ENCODE measurements around the gene CNTN5.

Gene CNTN5

DNA sequence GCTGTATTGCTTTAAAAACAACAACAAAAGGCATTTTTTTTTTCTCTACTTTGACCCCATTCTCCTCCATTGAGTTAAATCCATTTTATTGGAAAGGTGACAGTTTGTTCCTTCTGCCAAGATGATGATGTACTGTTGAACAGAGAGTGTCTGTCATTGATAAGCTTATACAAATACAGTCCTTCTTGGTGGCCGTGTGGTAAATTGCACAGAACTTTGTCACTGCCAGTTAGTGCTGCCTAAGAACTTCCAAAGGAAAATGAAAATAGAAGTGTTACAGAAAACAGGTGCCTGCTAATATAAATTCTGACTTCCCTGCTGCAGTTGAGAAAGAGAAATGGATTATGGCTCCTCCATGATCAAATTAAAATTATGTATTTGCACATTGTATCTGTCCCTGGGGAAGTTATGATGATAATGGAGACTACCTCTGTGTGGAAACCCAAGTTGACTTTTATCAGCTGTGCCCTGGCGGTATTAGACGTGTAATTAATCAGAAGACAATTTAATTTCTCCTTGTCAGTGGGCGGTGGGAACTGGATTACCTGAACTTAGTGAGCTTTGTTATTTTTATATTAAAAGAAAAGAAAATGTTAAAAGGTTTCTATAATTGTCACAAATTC lies 546.7 kb downstream of the CNTN5 start:
- Mint-ChIP-seq H3K36me3 (ENCODE audit: low read depth) (no peaks in the 10 kb centered on the region), H3K27me3 (ENCODE audit: low read depth) (no peaks in the 10 kb centered on the region), H3K27ac (no peak overlapping the region), H3K4me1 (ENCODE audit: low read depth) (no peaks in the 10 kb centered on the region), H3K4me3 (no peak overlapping the region), H3K9me3 (no peaks in the 10 kb centered on the region)

DNA sequence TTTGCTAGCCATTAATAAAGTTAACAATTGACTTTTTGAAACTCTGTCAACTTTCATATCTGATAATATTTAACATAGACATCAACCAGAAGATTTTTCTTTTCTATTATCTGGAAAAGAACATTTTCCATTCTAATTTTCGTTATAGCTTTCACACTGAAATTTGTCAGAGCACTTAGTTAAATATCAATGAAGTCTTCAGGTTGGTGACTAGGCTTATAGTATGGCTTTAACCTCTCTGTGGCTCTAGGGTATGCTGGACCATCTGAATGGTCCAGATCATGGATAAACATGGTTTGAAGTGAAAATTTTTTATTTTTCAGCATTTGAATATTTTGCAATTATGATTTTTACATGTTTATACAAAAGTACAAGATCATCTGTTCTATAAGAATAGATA lies 548.1 kb downstream of the CNTN5 start:
- no peaks in the 10 kb centered on the region for H3K4me1 Mint-ChIP-seq (ENCODE audit: low read depth)
- no peaks in the 10 kb centered on the region for H3K27me3 Mint-ChIP-seq (ENCODE audit: low read depth)
- no peaks in the 10 kb centered on the region for H3K36me3 Mint-ChIP-seq (ENCODE audit: low read depth)

GRCh38 chr11:99571094-99571493 lies 550.3 kb downstream of the CNTN5 start:
- Mint-ChIP-seq H3K27ac (no peak overlapping the region), H3K4me3 (no peak overlapping the region), H3K4me1 (ENCODE audit: low read depth) (no peaks in the 10 kb centered on the region), H3K36me3 (ENCODE audit: low read depth) (no peaks in the 10 kb centered on the region), H3K9me3 (peaks cover 14% of the 10 kb centered on the region), H3K27me3 (ENCODE audit: low read depth) (no peaks in the 10 kb centered on the region)

More for the DNA sequence above, 548.1 kb downstream of the CNTN5 start:
- Mint-ChIP-seq H3K27ac (no peak overlapping the region), H3K9me3 (no peaks in the 10 kb centered on the region), H3K4me3 (no peak overlapping the region)

GRCh38 chr11:99584830-99585229 lies 564.1 kb downstream of the CNTN5 start:
- Mint-ChIP-seq H3K9me3 (peaks cover 14% of the 10 kb centered on the region), H3K4me3 (no peak overlapping the region), H3K4me1 (ENCODE audit: low read depth) (no peaks in the 10 kb centered on the region), H3K27ac (no peak overlapping the region), H3K36me3 (ENCODE audit: low read depth) (no peaks in the 10 kb centered on the region), H3K27me3 (ENCODE audit: low read depth) (no peaks in the 10 kb centered on the region)

DNA sequence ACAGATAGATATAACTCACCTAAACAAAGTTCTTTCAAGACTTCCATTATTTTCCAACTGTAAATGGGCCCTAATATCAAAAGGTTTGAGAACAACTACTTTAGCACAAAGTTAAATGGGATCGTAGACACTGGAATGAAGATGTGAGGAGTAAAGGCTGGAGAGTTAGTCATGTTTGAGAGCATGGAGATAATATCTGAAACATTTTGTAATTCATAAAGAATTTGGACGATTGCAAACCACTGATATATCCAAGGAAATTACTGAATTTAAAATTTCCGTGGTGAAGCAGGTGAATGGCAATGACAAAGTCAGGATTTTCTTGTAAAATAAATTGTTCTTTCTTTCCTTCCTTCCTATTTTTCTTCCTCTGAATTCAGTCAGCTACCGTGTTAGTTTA lies 564.9 kb downstream of the CNTN5 start:
- no peak overlapping the region for H3K4me3 Mint-ChIP-seq
- no peak overlapping the region for H3K27ac Mint-ChIP-seq
- H3K27me3 Mint-ChIP-seq (ENCODE audit: low read depth): no peaks in the 10 kb centered on the region
- H3K4me1 Mint-ChIP-seq (ENCODE audit: low read depth): no peaks in the 10 kb centered on the region
- H3K36me3 Mint-ChIP-seq (ENCODE audit: low read depth): no peaks in the 10 kb centered on the region
- H3K9me3 Mint-ChIP-seq: peaks cover 10% of the 10 kb centered on the region

GRCh38 chr11:99589771-99590170 lies 569.0 kb downstream of the CNTN5 start:
- peaks cover 5% of the 10 kb centered on the region for H3K9me3 Mint-ChIP-seq
- H3K27ac Mint-ChIP-seq: no peak overlapping the region
- no peaks in the 10 kb centered on the region for H3K27me3 Mint-ChIP-seq (ENCODE audit: low read depth)
- no peaks in the 10 kb centered on the region for H3K4me1 Mint-ChIP-seq (ENCODE audit: low read depth)
- H3K4me3 Mint-ChIP-seq: no peak overlapping the region
- H3K36me3 Mint-ChIP-seq (ENCODE audit: low read depth): no peaks in the 10 kb centered on the region

GRCh38 chr11:99592266-99592665 lies 571.5 kb downstream of the CNTN5 start:
- H3K36me3 Mint-ChIP-seq (ENCODE audit: low read depth): no peaks in the 10 kb centered on the region
- H3K27ac Mint-ChIP-seq: no peak overlapping the region
- H3K9me3 Mint-ChIP-seq: peaks cover 4% of the 10 kb centered on the region
- no peak overlapping the region for H3K4me3 Mint-ChIP-seq
- H3K4me1 Mint-ChIP-seq (ENCODE audit: low read depth): no peaks in the 10 kb centered on the region
- no peaks in the 10 kb centered on the region for H3K27me3 Mint-ChIP-seq (ENCODE audit: low read depth)

DNA sequence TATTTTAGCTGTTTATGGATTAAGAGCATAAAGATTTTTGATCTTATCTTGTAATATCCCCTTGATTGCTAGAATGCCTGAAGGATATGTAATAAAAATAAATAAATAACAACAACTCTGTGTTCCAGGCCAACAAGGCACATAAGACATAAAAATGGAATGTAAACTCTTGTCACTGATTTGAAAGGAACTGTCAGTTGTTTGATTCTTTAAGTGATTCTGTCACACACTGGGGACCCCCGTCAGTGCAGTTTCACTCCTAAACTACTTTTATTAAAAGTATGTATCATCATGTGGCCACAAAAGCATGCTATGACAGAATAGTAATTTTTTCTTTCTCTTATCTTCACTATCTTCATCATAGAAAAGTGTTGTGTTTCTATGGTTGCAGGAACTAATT lies 572.4 kb downstream of the CNTN5 start:
- no peak overlapping the region for H3K4me3 Mint-ChIP-seq
- peaks cover 4% of the 10 kb centered on the region for H3K9me3 Mint-ChIP-seq
- no peaks in the 10 kb centered on the region for H3K4me1 Mint-ChIP-seq (ENCODE audit: low read depth)
- no peak overlapping the region for H3K27ac Mint-ChIP-seq
- H3K27me3 Mint-ChIP-seq (ENCODE audit: low read depth): no peaks in the 10 kb centered on the region
- H3K36me3 Mint-ChIP-seq (ENCODE audit: low read depth): no peaks in the 10 kb centered on the region

GRCh38 chr11:99601179-99601578 lies 580.4 kb downstream of the CNTN5 start:
- Mint-ChIP-seq H3K27ac (no peak overlapping the region), H3K4me3 (no peak overlapping the region), H3K9me3 (peaks cover 7% of the 10 kb centered on the region), H3K27me3 (ENCODE audit: low read depth) (no peaks in the 10 kb centered on the region), H3K4me1 (ENCODE audit: low read depth) (no peaks in the 10 kb centered on the region), H3K36me3 (ENCODE audit: low read depth) (no peaks in the 10 kb centered on the region)

DNA sequence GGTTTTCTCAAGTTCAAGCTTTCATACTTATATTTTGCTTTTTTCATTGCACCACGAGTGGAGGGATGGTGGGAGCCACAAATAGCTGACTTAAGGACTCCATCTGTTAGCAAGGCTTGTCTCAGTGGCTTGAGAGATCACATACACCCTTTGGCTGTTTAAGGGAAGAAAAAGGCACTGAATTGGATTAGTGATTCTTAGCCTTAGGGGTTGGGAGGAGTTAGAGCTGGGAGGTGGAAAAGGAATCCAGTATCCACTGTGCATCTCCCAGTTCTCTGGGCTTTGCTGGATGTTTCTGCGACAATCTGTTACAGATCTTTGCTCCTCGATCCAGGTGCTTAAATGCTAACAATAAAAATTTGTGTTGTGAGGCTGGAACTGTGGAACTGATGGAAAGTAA lies 593.6 kb downstream of the CNTN5 start:
- H3K36me3 Mint-ChIP-seq (ENCODE audit: low read depth): no peaks in the 10 kb centered on the region
- H3K27ac Mint-ChIP-seq: no peak overlapping the region
- H3K27me3 Mint-ChIP-seq (ENCODE audit: low read depth): no peaks in the 10 kb centered on the region
- H3K4me3 Mint-ChIP-seq: no peak overlapping the region
- H3K4me1 Mint-ChIP-seq (ENCODE audit: low read depth): no peaks in the 10 kb centered on the region
- H3K9me3 Mint-ChIP-seq: peaks cover 10% of the 10 kb centered on the region

DNA sequence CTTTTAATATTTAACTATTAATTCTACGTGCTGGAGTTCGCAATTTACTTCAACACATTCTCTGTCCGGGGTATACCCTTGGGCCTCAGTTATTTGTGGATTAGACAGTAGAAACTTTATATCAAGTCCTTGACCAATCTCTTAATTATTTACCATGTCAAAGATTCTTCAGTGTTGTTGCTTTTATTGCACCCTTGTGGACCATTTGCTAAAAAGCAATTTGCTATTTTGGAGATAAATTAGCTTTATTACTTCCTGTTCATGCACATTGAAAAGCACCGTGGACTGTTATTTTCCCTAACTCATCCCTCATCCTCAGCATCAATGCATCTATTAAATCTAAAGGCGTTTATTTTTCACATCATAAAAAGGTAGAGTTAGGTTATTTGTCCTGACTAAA lies 609.9 kb downstream of the CNTN5 start:
- no peak overlapping the region for H3K4me3 Mint-ChIP-seq
- no peaks in the 10 kb centered on the region for H3K27me3 Mint-ChIP-seq (ENCODE audit: low read depth)
- no peak overlapping the region for H3K27ac Mint-ChIP-seq
- no peaks in the 10 kb centered on the region for H3K4me1 Mint-ChIP-seq (ENCODE audit: low read depth)
- H3K36me3 Mint-ChIP-seq (ENCODE audit: low read depth): no peaks in the 10 kb centered on the region
- peaks cover 15% of the 10 kb centered on the region for H3K9me3 Mint-ChIP-seq

DNA sequence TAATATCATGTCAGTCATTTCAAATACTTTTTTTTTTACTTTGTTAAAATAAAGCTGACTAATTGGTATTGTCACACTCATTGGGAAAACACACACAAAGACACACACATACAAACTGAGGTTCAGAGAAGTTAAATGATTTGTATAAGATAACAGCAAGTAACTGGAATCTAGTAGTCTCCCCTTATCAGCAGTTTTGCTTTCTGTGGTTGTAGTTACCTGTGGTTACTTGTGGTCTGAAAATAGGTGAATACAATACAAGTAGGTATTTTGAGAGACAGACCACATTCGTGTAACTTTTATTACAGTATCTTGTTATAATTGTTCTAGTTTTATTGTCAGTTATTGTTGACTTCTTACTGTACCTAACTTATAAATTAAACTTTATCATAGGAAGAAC lies 610.9 kb downstream of the CNTN5 start:
- Mint-ChIP-seq H3K27me3 (ENCODE audit: low read depth) (no peaks in the 10 kb centered on the region), H3K36me3 (ENCODE audit: low read depth) (no peaks in the 10 kb centered on the region), H3K9me3 (peaks cover 18% of the 10 kb centered on the region), H3K27ac (no peak overlapping the region), H3K4me3 (no peak overlapping the region), H3K4me1 (ENCODE audit: low read depth) (no peaks in the 10 kb centered on the region)

GRCh38 chr11:99632969-99633368 lies 612.2 kb downstream of the CNTN5 start:
- no peak overlapping the region for H3K4me3 Mint-ChIP-seq
- H3K27me3 Mint-ChIP-seq (ENCODE audit: low read depth): no peaks in the 10 kb centered on the region
- no peaks in the 10 kb centered on the region for H3K36me3 Mint-ChIP-seq (ENCODE audit: low read depth)
- H3K27ac Mint-ChIP-seq: no peak overlapping the region
- no peaks in the 10 kb centered on the region for H3K4me1 Mint-ChIP-seq (ENCODE audit: low read depth)
- H3K9me3 Mint-ChIP-seq: peaks cover 18% of the 10 kb centered on the region

GRCh38 chr11:99634581-99634980 lies 613.8 kb downstream of the CNTN5 start:
- Mint-ChIP-seq H3K36me3 (ENCODE audit: low read depth) (no peaks in the 10 kb centered on the region), H3K4me1 (ENCODE audit: low read depth) (no peaks in the 10 kb centered on the region), H3K4me3 (no peak overlapping the region), H3K27me3 (ENCODE audit: low read depth) (no peaks in the 10 kb centered on the region), H3K27ac (no peak overlapping the region), H3K9me3 (peaks cover 18% of the 10 kb centered on the region)

- H3K27ac Mint-ChIP-seq: no peak overlapping the region
- no peaks in the 10 kb centered on the region for H3K36me3 Mint-ChIP-seq (ENCODE audit: low read depth)
- no peaks in the 10 kb centered on the region for H3K27me3 Mint-ChIP-seq (ENCODE audit: low read depth)
- peaks cover 18% of the 10 kb centered on the region for H3K9me3 Mint-ChIP-seq
- no peak overlapping the region for H3K4me3 Mint-ChIP-seq
- no peaks in the 10 kb centered on the region for H3K4me1 Mint-ChIP-seq (ENCODE audit: low read depth)
Measured at GRCh38 chr11:99638073-99638553, 617.4 kb downstream of the CNTN5 start.

- H3K4me3 Mint-ChIP-seq: no peak overlapping the region
- no peaks in the 10 kb centered on the region for H3K27me3 Mint-ChIP-seq (ENCODE audit: low read depth)
- H3K9me3 Mint-ChIP-seq: peaks cover 9% of the 10 kb centered on the region
- H3K36me3 Mint-ChIP-seq (ENCODE audit: low read depth): no peaks in the 10 kb centered on the region
- H3K27ac Mint-ChIP-seq: no peak overlapping the region
- no peaks in the 10 kb centered on the region for H3K4me1 Mint-ChIP-seq (ENCODE audit: low read depth)
Measured at GRCh38 chr11:99640671-99641070, 619.9 kb downstream of the CNTN5 start.

All from T-helper 1 cell treated with Interleukin-12 subunit alpha and Interleukin-12 subunit beta and Interleukin-4 antibody, amounts not matched to agents 30 μg/mL and 1 μg/mL, for 36 hours (primary cell).